ENCODE results near the gene MARCHF3. TPM values are rescaled to one million over a fixed set of nuclear protein-coding genes. Genes with fewer than 3 reads are reported as not detected.
"Not testable (repeated sequence)": the region's sequence is repeated elsewhere in the genome, so short reads cannot be mapped to it uniquely, and the experiment has no call there.

Gene MARCHF3
- total and polyA plus RNA-seq, 2 donors (not counting 1 experiment from before 2014, with no cell fraction given): 8.6 to 11.6 TPM

GRCh38 chr5:126912616-126913200, 117.7 kb downstream of the MARCHF3 start:
- Histone ChIP-seq H2AFZ (ENCODE audit: low read length) (no peak overlapping the region), H4K20me1 (ENCODE audit: control insufficient read depth, extremely low read depth, insufficient read depth, low read length) (no peaks in the 10 kb centered on the region), H3K4me2 (ENCODE audit: extremely low read depth, insufficient read depth, low read length) (no peak overlapping the region), H3K27me3 (ENCODE audit: control insufficient read depth, insufficient read depth, low read length) (no peaks in the 10 kb centered on the region), H3K4me1 (ENCODE audit: control insufficient read depth, extremely low read depth, insufficient read depth, low read length) (no peaks in the 10 kb centered on the region), H3K9ac (ENCODE audit: insufficient read depth, low read length) (no peak overlapping the region), H3K4me3 (replicated peaks in 1 of 4; ENCODE audit: control extremely low read depth in 1 of 4, insufficient read depth in 1 of 4, low read depth in 3 of 4, low read length in 4 of 4) (no peak overlapping the region), H3K79me2 (ENCODE audit: control insufficient read depth, insufficient read depth, low read length) (no peaks in the 10 kb centered on the region), H3K9me3 (ENCODE audit: control insufficient read depth, insufficient read depth, low read depth, low read length) (no peaks in the 10 kb centered on the region), H3K36me3 (ENCODE audit: control insufficient read depth, insufficient read depth, low read length) (no peaks in the 10 kb centered on the region), H3K27ac (ENCODE audit: insufficient read depth, low read length) (no peak overlapping the region)
- TF ChIP-seq EZH2 (IDR thresholded peaks at IDR 0.05; ENCODE audit: low read length, missing control alignments): no peak
- TF ChIP-seq, protein P1, sequence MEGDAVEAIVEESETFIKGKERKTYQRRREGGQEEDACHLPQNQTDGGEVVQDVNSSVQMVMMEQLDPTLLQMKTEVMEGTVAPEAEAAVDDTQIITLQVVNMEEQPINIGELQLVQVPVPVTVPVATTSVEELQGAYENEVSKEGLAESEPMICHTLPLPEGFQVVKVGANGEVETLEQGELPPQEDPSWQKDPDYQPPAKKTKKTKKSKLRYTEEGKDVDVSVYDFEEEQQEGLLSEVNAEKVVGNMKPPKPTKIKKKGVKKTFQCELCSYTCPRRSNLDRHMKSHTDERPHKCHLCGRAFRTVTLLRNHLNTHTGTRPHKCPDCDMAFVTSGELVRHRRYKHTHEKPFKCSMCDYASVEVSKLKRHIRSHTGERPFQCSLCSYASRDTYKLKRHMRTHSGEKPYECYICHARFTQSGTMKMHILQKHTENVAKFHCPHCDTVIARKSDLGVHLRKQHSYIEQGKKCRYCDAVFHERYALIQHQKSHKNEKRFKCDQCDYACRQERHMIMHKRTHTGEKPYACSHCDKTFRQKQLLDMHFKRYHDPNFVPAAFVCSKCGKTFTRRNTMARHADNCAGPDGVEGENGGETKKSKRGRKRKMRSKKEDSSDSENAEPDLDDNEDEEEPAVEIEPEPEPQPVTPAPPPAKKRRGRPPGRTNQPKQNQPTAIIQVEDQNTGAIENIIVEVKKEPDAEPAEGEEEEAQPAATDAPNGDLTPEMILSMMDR (conservative IDR thresholded peaks at IDR 0.05 in 1 of 2, IDR thresholded peaks at IDR 0.05 in 1 of 2; ENCODE audit: low read depth in 1 of 2, low read length in 2 of 2): no peak
- peak in 1 of 2 donors; percentile 34 for DNase-seq (ENCODE audit: low read depth in 2 of 2)

- H2AFZ ChIP-seq (ENCODE audit: low read length): no peak overlapping the region
- TF ChIP-seq, protein P1 (conservative IDR thresholded peaks at IDR 0.05 in 1 of 2, IDR thresholded peaks at IDR 0.05 in 1 of 2; ENCODE audit: low read depth in 1 of 2, low read length in 2 of 2): no peak
- no peak for TF ChIP-seq EZH2 (IDR thresholded peaks at IDR 0.05; ENCODE audit: low read length, missing control alignments)
- no peaks in the 10 kb centered on the region for H3K9me3 ChIP-seq (ENCODE audit: control insufficient read depth, insufficient read depth, low read depth, low read length)
- H3K4me3 ChIP-seq (replicated peaks in 1 of 4; ENCODE audit: control extremely low read depth in 1 of 4, insufficient read depth in 1 of 4, low read depth in 3 of 4, low read length in 4 of 4): no peak overlapping the region
- H3K9ac ChIP-seq (ENCODE audit: insufficient read depth, low read length): no peak overlapping the region
- H3K27ac ChIP-seq (ENCODE audit: insufficient read depth, low read length): no peak overlapping the region
- H3K4me1 ChIP-seq (ENCODE audit: control insufficient read depth, extremely low read depth, insufficient read depth, low read length): no peaks in the 10 kb centered on the region
- no peaks in the 10 kb centered on the region for H3K36me3 ChIP-seq (ENCODE audit: control insufficient read depth, insufficient read depth, low read length)
- no peaks in the 10 kb centered on the region for H4K20me1 ChIP-seq (ENCODE audit: control insufficient read depth, extremely low read depth, insufficient read depth, low read length)
- H3K79me2 ChIP-seq (ENCODE audit: control insufficient read depth, insufficient read depth, low read length): no peaks in the 10 kb centered on the region
- H3K27me3 ChIP-seq (ENCODE audit: control insufficient read depth, insufficient read depth, low read length): no peaks in the 10 kb centered on the region
- H3K4me2 ChIP-seq (ENCODE audit: extremely low read depth, insufficient read depth, low read length): no peak overlapping the region
- DNase-seq (ENCODE audit: low read depth in 2 of 2): no peak
Observed at GRCh38 chr5:126911986-126912385, 118.4 kb downstream of the MARCHF3 start.

DNA sequence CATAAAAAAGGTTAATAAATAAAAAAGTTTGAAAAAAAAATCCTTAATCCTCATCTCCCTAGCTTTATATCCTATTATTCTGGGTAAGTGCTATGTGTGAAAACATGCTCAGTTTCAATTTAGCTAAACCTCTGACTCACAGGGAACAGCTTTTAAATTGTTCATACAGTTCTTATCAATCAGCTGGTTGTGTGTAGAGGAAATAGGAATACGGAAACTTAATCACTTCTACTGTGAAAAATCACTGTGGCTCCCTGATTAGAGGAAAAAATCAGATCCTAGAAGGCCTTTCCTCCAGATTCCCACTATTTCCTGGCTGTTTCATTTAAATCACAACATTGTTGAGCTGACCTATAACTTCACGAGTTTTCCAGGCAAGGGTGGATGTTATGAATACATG, 120.5 kb downstream of the MARCHF3 start:
- no peak overlapping the region for H3K4me3 ChIP-seq (replicated peaks in 1 of 4; ENCODE audit: control extremely low read depth in 1 of 4, insufficient read depth in 1 of 4, low read depth in 3 of 4, low read length in 4 of 4)
- no peak overlapping the region for H3K4me2 ChIP-seq (ENCODE audit: extremely low read depth, insufficient read depth, low read length)
- no peaks in the 10 kb centered on the region for H3K9me3 ChIP-seq (ENCODE audit: control insufficient read depth, insufficient read depth, low read depth, low read length)
- no peak overlapping the region for H3K27ac ChIP-seq (ENCODE audit: insufficient read depth, low read length)
- H4K20me1 ChIP-seq (ENCODE audit: control insufficient read depth, extremely low read depth, insufficient read depth, low read length): no peaks in the 10 kb centered on the region
- no peaks in the 10 kb centered on the region for H3K27me3 ChIP-seq (ENCODE audit: control insufficient read depth, insufficient read depth, low read length)
- no peak overlapping the region for H2AFZ ChIP-seq (ENCODE audit: low read length)
- H3K36me3 ChIP-seq (ENCODE audit: control insufficient read depth, insufficient read depth, low read length): no peaks in the 10 kb centered on the region
- no peak overlapping the region for H3K9ac ChIP-seq (ENCODE audit: insufficient read depth, low read length)
- H3K79me2 ChIP-seq (ENCODE audit: control insufficient read depth, insufficient read depth, low read length): no peaks in the 10 kb centered on the region
- DNase-seq (ENCODE audit: low read depth in 2 of 2): no peak
- TF ChIP-seq, protein P1 (conservative IDR thresholded peaks at IDR 0.05 in 1 of 2, IDR thresholded peaks at IDR 0.05 in 1 of 2; ENCODE audit: low read depth in 1 of 2, low read length in 2 of 2): no peak
- no peak for TF ChIP-seq EZH2 (IDR thresholded peaks at IDR 0.05; ENCODE audit: low read length, missing control alignments)
- no peaks in the 10 kb centered on the region for H3K4me1 ChIP-seq (ENCODE audit: control insufficient read depth, extremely low read depth, insufficient read depth, low read length)

GRCh38 chr5:126904407-126904806, 126.0 kb downstream of the MARCHF3 start:
- H3K27ac ChIP-seq (ENCODE audit: insufficient read depth, low read length); H3K36me3 ChIP-seq (ENCODE audit: control insufficient read depth, insufficient read depth, low read length); H4K20me1 ChIP-seq (ENCODE audit: control insufficient read depth, extremely low read depth, insufficient read depth, low read length); H3K27me3 ChIP-seq (ENCODE audit: control insufficient read depth, insufficient read depth, low read length); H3K9ac ChIP-seq (ENCODE audit: insufficient read depth, low read length); H3K9me3 ChIP-seq (ENCODE audit: control insufficient read depth, insufficient read depth, low read depth, low read length); H3K79me2 ChIP-seq (ENCODE audit: control insufficient read depth, insufficient read depth, low read length); DNase-seq (ENCODE audit: low read depth in 2 of 2); H3K4me1 ChIP-seq (ENCODE audit: control insufficient read depth, extremely low read depth, insufficient read depth, low read length); H3K4me2 ChIP-seq (ENCODE audit: extremely low read depth, insufficient read depth, low read length); H3K4me3 ChIP-seq (replicated peaks in 1 of 4; ENCODE audit: control extremely low read depth in 1 of 4, insufficient read depth in 1 of 4, low read depth in 3 of 4, low read length in 4 of 4); H2AFZ ChIP-seq (ENCODE audit: low read length): not testable (repeated sequence)

Measured in fibroblast of lung (primary cell).